A549 (cell line): ENCODE data around the gene ACOXL.

Experiments used
- EHMT2 ChIP-seq: fragments of 200-600 bp; sonication (generic); IDR thresholded peaks from 2 replicates; pipeline ENCODE4 v1.6.1; 2016; ENCODE audit warnings: antibody characterized with exemption, low read depth, mild to moderate bottlenecking, moderate library complexity
- KDM5A ChIP-seq: fragments of 200-600 bp; sonication (generic); IDR thresholded peaks from 2 replicates; pipeline ENCODE4 v1.6.1; 2016; ENCODE audit warnings: antibody characterized with exemption, mild to moderate bottlenecking
- MAFK ChIP-seq: fragments of 450-650 bp; IDR thresholded peaks from 2 replicates; pipeline ENCODE4 v1.6.1; 2014; ENCODE audit not compliant: partially characterized antibody
- MAZ ChIP-seq: fragments of 150-350 bp; IDR thresholded peaks from 2 replicates; pipeline ENCODE4 v1.6.1; 2014; ENCODE audit warnings: antibody characterized with exemption, low read depth, low read length, borderline replicate concordance
- POLR2A ChIP-seq: IDR thresholded peaks from 2 replicates; pipeline ENCODE4 v1.6.1; 2012; ENCODE audit warnings: mild to moderate bottlenecking, low read length
- RCOR1 ChIP-seq: fragments of 150-350 bp; IDR thresholded peaks from 2 replicates; pipeline ENCODE4 v1.6.1; 2014; ENCODE audit warnings: antibody characterized with exemption, low read length, low read depth
- TF ChIP-seq, protein P1 (sequence below): fragments of >200 bp; sonication (Bioruptor Twin); formaldehyde crosslinking; IDR thresholded peaks from 3 replicates; pipeline ENCODE4 v1.5.1; 2016

DNA sequence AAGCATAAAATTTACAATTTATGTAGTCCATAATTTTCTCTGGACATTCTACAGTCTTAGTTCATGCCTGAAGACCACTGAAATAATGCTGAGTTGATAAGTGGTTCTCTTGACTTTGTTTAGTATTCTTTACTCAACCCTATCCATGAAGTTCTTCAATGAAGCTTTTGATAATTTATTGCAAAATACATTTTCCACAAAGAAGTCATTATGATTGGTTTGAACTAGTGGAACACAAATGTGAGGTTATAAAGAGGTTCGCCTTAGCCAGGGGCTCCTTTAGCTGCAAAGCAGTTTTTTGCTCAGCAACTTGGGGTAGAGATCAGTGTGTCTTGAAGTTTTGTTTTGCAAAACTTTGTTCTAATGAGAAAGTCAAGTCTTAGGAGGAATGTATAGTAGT is 394.2 kb downstream of the ACOXL start:
- TF ChIP-seq RCOR1 (no peak), EHMT2 (no peak), MAZ (no peak), MAFK (no peak), KDM5A (no peak), POLR2A (no peak)
- TF ChIP-seq, protein P1, sequence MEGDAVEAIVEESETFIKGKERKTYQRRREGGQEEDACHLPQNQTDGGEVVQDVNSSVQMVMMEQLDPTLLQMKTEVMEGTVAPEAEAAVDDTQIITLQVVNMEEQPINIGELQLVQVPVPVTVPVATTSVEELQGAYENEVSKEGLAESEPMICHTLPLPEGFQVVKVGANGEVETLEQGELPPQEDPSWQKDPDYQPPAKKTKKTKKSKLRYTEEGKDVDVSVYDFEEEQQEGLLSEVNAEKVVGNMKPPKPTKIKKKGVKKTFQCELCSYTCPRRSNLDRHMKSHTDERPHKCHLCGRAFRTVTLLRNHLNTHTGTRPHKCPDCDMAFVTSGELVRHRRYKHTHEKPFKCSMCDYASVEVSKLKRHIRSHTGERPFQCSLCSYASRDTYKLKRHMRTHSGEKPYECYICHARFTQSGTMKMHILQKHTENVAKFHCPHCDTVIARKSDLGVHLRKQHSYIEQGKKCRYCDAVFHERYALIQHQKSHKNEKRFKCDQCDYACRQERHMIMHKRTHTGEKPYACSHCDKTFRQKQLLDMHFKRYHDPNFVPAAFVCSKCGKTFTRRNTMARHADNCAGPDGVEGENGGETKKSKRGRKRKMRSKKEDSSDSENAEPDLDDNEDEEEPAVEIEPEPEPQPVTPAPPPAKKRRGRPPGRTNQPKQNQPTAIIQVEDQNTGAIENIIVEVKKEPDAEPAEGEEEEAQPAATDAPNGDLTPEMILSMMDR: no peak
